Endothelial cell of umbilical vein (primary cell): ENCODE measurements around the gene HSF2BP.

ENCODE experiments used
- CTCF ChIP-seq, 2 donors: IDR thresholded peaks; 1 replicate in 1 of 2; 2 replicates in 1 of 2; pipeline ENCODE4 v1.5.1; 2011; ENCODE audit warnings: low read length in 2 of 2, mild to moderate bottlenecking in 2 of 2, moderate library complexity in 2 of 2, control low read depth in 1 of 2, inconsistent platforms in 1 of 2, low read depth in 1 of 2; ENCODE audit not compliant: insufficient read depth in 1 of 2; ENCODE audit errors: extremely low read depth in 1 of 2
- EZH2 ChIP-seq: IDR thresholded peaks from 2 replicates; pipeline ENCODE4 v1.6.1; 2012; ENCODE audit warnings: borderline replicate concordance, low read depth, mild to moderate bottlenecking, moderate library complexity, low read length, inconsistent platforms; ENCODE audit not compliant: severe bottlenecking
- FOS ChIP-seq: IDR thresholded peaks from 2 replicates; pipeline ENCODE4 v1.6.1; 2011; ENCODE audit warnings: mild to moderate bottlenecking, low read length, moderate library complexity, borderline replicate concordance; ENCODE audit not compliant: insufficient read depth
- GATA2 ChIP-seq: IDR thresholded peaks from 2 replicates; pipeline ENCODE4 v1.7.0; 2011; ENCODE audit warnings: low read depth, mild to moderate bottlenecking, moderate library complexity, mixed read lengths, low read length; ENCODE audit not compliant: insufficient read length, insufficient read depth
- JUN ChIP-seq: IDR thresholded peaks from 2 replicates; pipeline ENCODE4 v1.6.1; 2011; ENCODE audit warnings: borderline replicate concordance, low read depth; ENCODE audit not compliant: insufficient read length, insufficient read depth
- MAX ChIP-seq: IDR thresholded peaks from 2 replicates; pipeline ENCODE4 v1.6.1; 2011; ENCODE audit not compliant: insufficient read depth, insufficient read length
- MYC ChIP-seq: IDR thresholded peaks from one replicate; pipeline ENCODE4 v1.6.1; 2011; ENCODE audit warnings: mild to moderate bottlenecking, low read depth, low read length
- POLR2A ChIP-seq: IDR thresholded peaks from 2 replicates; pipeline ENCODE4 v1.6.1; 2012; ENCODE audit warnings: low read depth, mild to moderate bottlenecking, control low read depth, low read length
- POLR2AphosphoS5 ChIP-seq: IDR thresholded peaks from 2 replicates; pipeline ENCODE4 v1.6.1; 2012; ENCODE audit warnings: low read depth, mild to moderate bottlenecking, control low read depth, low read length, moderate library complexity; ENCODE audit not compliant: insufficient read depth

GRCh38 chr21:43597052-43597451 lies 62.2 kb downstream of the HSF2BP start:
- TF ChIP-seq FOS, result peak; percentile 36
- no peak for TF ChIP-seq CTCF (IDR thresholded peaks at IDR 0.05; ENCODE audit: extremely low read depth in 1 of 2, insufficient read depth in 1 of 2, low read depth in 1 of 2, low read length in 2 of 2)
- no peak for TF ChIP-seq POLR2AphosphoS5
- TF ChIP-seq POLR2A, result no peak
- no peak for TF ChIP-seq JUN
- no peak for TF ChIP-seq EZH2
- no peak for TF ChIP-seq MAX
- TF ChIP-seq MYC, result no peak
- TF ChIP-seq GATA2, result no peak
